Measurements from ENCODE around the gene MRPS23. TPM values are rescaled to one million over a fixed set of nuclear protein-coding genes. Genes with fewer than 3 reads are reported as not detected.

The MRPS23 gene
- total and polyA plus RNA-seq, 2 of the 8 experiments (the other 6 are each of a cell fraction or from before 2014, with no cell fraction given) = 38.6 to 60.4 TPM

Small RNA genes within 50 kb of the gene (small RNA-seq; reads per million reads assigned to genes)
- gene RN7SKP94 (ENCODE audit: insufficient read depth) = not detected

Other genes starting within 250 kb of the MRPS23 start
- not detected in 2 replicates for gene CCDC182, start 104.7 kb downstream of the MRPS23 start, total RNA-seq (2021; fragmentation: NEBNext Ultra II Directional; extraction: Animal tissue kit (Norgen Biotek cat#: 25700))
- gene CCDC182, start 104.7 kb downstream of the MRPS23 start, polyA plus RNA-seq (2011; rRNA removed) = not detected in 2 replicates
- gene CUEDC1, start 105.4 kb upstream of the MRPS23 start, total RNA-seq (2021; fragmentation: NEBNext Ultra II Directional; extraction: Animal tissue kit (Norgen Biotek cat#: 25700)) = 7.8 and 10.7 TPM in 2 replicates
- 4.0 and 6.7 TPM in 2 replicates for gene CUEDC1, start 105.4 kb upstream of the MRPS23 start, polyA plus RNA-seq (2011; rRNA removed)
- gene VEZF1, start 138.2 kb upstream of the MRPS23 start, total RNA-seq (2021; fragmentation: NEBNext Ultra II Directional; extraction: Animal tissue kit (Norgen Biotek cat#: 25700)) = 56.7 and 61.9 TPM in 2 replicates
- 21.5 and 28.9 TPM in 2 replicates for gene VEZF1, start 138.2 kb upstream of the MRPS23 start, polyA plus RNA-seq (2011; rRNA removed)
- 429 and 433 TPM in 2 replicates for gene SRSF1, start 157.2 kb upstream of the MRPS23 start, total RNA-seq (2021; fragmentation: NEBNext Ultra II Directional; extraction: Animal tissue kit (Norgen Biotek cat#: 25700))
- 149 and 300 TPM in 2 replicates for gene SRSF1, start 157.2 kb upstream of the MRPS23 start, polyA plus RNA-seq (2011; rRNA removed)
- gene DYNLL2, start 233.4 kb upstream of the MRPS23 start, total RNA-seq (2021; fragmentation: NEBNext Ultra II Directional; extraction: Animal tissue kit (Norgen Biotek cat#: 25700)) = 49.7 and 52.7 TPM in 2 replicates
- gene DYNLL2, start 233.4 kb upstream of the MRPS23 start, polyA plus RNA-seq (2011; rRNA removed) = 19.8 and 21.6 TPM in 2 replicates